Peyer's patch (tissue), 4 donors: Measurements from ENCODE around the gene C14orf180.

Experiments
- CTCF ChIP-seq, 6 experiments: fragments of 450-650 bp in 4 of 6; fragments of 200-600 bp in 2 of 6; sonication (generic) in 1 of 6; IDR thresholded peaks; one replicate each; pipeline ENCODE4 v1.5.1; 2017 to 2019; ENCODE audit warnings: antibody characterized with exemption in 6 of 6, mild to moderate bottlenecking in 3 of 6, moderate library complexity in 1 of 6
- POLR2A ChIP-seq, 2 donors: fragments of 450-650 bp; IDR thresholded peaks; one replicate each; pipeline ENCODE4 v1.5.1; 2017; ENCODE audit warnings: antibody characterized with exemption in 2 of 2, mild to moderate bottlenecking in 2 of 2, moderate library complexity in 2 of 2

GRCh38 chr14:104604458-104605449 lies 25.2 kb downstream of the C14orf180 start, which contains the start of gene TMEM179:
- TF ChIP-seq POLR2A (IDR thresholded peaks at IDR 0.05) (no peak), CTCF (IDR thresholded peaks at IDR 0.05) (no peak)
